C4-2B (cell line): ENCODE measurements around the gene APLNR.

Experiments
- ZFX ChIP-seq: fragments of 450-650 bp; IDR thresholded peaks from 2 replicates; pipeline ENCODE4 v1.6.1; 2017
- TF ChIP-seq, protein P1 (sequence below): fragments of 450-650 bp; conservative IDR thresholded peaks from 2 replicates; pipeline ENCODE4 v1.5.1; 2017; ENCODE audit warnings: mild to moderate bottlenecking

DNA sequence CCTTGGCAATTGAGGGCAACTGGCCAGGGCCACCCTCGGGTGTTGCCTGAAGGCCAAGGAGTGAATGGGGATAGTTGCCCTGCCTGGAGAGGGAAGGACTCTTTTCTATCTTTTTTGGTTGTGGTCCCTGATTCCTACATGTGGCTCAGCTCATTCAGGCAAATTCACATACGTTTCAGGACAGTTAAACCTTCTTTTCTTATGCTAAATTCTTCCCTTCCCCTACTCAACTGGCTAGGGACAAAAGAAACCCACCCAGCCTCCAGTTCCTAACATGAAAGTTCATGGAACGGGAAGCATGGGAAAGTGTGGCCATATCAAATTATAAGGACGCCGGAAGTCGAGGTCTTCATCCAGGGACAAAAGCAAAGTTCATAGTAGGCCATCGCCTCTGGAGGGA is 26.3 kb upstream of the APLNR start:
- TF ChIP-seq, protein P1, sequence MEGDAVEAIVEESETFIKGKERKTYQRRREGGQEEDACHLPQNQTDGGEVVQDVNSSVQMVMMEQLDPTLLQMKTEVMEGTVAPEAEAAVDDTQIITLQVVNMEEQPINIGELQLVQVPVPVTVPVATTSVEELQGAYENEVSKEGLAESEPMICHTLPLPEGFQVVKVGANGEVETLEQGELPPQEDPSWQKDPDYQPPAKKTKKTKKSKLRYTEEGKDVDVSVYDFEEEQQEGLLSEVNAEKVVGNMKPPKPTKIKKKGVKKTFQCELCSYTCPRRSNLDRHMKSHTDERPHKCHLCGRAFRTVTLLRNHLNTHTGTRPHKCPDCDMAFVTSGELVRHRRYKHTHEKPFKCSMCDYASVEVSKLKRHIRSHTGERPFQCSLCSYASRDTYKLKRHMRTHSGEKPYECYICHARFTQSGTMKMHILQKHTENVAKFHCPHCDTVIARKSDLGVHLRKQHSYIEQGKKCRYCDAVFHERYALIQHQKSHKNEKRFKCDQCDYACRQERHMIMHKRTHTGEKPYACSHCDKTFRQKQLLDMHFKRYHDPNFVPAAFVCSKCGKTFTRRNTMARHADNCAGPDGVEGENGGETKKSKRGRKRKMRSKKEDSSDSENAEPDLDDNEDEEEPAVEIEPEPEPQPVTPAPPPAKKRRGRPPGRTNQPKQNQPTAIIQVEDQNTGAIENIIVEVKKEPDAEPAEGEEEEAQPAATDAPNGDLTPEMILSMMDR = no peak
- no peak for TF ChIP-seq ZFX
